NCI-H774 (cell line): ENCODE measurements around the gene MPIG6B.

Experiments used
- DNase-seq: peaks from one replicate; lab custom pipeline; 2025; lab: John Stamatoyannopoulos, UW

MPIG6B gene, protein sequence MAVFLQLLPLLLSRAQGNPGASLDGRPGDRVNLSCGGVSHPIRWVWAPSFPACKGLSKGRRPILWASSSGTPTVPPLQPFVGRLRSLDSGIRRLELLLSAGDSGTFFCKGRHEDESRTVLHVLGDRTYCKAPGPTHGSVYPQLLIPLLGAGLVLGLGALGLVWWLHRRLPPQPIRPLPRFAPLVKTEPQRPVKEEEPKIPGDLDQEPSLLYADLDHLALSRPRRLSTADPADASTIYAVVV

DNA sequence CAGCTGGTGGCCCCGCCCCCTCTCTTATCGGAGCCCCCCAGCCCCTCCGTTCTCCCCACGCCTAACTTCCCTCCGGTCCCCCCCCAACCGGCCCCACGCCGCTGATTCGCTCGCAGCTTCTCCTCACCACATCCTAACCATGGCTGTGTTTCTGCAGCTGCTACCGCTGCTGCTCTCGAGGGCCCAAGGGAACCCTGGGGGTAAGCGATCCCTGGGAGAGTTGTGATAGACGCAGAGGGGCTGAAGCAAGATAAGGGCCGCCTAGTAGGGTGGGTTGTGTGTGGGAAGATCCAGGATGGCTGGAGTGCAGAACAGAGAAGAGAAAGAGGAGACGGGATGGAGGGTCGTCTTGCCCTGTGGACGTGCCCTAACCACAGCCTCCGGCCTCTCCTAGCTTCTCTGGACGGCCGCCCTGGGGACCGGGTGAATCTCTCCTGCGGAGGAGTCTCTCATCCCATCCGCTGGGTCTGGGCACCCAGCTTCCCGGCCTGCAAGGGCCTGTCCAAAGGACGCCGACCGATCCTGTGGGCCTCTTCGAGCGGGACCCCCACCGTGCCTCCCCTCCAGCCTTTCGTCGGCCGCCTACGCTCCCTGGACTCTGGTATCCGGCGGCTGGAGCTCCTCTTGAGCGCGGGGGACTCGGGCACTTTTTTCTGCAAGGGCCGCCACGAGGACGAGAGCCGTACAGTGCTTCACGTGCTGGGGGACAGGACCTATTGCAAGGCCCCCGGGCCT, at the start of gene MPIG6B:
Gene MPIG6B, plus strand, starts transcription at position 129 of the 735 bp plus-strand sequence. Its CDS starts 11 bp downstream, at position 140.
- no peak for DNase-seq

DNA sequence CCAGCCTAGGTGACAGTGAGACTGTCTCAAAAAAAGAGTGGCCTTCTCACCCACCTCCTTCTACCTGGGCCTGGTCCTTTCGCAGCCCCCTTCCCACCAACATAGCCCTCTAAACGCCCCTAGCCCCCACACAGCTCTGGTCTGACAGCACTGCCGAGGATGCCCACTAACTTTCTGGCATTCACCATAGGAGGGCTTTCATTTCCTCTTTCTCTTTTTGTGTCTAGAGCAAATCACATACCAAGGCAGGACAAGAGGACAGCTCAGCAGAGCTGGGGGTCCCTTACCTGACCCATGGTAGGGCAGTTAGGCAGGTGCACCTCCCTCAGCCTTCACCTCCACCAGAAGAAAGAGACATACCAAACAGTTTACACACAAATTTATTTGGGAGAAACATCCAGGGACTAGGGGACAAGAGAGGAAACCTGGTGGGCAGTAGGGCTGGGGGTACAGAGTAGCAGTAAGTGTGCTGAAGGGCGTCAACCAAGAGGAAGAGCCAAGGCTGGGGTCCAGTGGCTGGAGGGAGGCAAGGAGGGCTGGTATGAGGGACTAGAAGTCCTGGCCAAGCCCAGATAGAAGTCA, 46.8 kb upstream of the MPIG6B start:
- no peak for DNase-seq

DNA sequence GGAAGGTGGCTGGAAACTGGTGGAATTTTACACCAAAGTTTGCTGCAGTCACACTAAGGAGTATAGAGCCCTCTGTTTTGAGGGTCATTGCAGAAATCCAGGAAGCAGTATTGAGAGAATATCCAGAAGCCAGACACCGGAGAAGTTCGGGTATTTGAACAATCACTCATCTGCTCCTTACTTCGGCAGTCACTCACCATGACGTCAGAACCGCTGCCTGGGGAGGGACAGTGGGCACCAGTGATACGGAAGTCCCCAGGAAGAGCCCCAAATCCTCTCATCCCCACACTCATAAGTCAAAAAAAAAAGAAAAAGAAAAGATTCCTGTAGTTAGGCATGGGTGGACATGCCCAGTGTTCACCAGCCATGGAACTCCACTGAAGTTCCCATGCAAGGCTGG, 46.3 kb upstream of the MPIG6B start:
- no peak for DNase-seq

DNA sequence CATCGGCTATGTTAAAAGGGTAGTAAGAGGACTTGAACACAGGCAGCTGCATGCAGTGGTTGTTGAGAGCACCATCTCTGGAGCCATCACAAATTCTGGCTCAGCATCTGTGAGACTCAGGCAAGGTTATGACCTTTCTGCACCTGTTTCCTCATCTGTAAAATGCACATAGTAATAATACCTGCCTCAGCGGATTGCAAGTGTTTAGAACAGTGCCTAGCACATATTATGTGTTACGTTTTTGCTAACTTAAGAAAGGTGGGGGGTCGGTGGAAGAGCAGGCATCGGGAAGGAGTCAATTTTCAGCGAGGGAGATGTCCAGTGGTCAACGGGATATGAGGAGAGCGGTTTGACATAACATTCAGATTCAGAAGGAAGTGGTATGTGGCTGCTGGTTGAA, 45.2 kb upstream of the MPIG6B start:
- DNase-seq = no peak

DNA sequence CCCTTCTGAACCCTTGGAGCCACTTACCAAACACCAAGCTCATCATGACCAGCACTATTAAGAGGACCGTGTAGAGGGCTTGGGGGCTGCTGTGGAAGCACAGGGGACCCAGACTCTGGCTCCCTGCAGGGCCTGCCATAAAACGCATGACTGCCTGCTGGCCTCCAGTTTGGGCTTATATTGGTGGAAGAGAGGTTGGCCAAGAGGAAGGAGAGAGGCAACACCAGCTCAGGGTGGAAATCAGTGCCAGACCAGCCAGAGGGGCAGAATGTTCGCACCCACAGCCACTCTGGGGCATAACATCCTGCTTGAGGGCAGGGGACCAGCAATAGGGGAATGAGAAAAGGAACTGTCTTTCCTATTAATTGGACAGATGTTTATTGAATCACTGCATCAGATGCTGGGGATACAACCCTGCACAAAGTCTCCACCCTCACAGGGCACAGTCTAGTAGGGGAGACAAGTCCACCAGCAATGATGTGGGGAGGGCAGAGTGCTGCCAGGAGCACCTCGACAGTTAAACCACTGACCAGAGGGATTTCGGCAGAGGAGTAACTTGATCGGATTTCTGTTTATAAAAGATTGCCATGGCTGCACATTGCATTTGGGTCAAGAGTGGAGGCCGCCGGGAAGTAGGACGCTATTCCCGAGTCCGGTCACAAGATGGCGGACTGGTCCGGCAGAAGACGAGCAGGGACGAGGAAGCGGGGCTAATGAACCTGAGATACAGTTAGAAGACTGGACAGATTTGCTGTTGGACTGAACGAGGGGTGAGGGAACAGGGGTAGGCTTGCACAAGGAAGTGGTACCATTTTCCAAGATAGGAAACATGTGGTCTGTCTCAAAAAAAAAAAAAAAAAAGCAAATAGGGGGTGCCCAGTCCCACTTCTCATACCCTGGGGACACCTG, 42.7 kb upstream of the MPIG6B start, which contains the start of gene LY6G5C:
Gene LY6G5C, minus strand, starts transcription at position 842 of the 909 bp plus-strand sequence. Its CDS starts 694 bp downstream, at position 148.
- peak; percentile 60 for DNase-seq

DNA sequence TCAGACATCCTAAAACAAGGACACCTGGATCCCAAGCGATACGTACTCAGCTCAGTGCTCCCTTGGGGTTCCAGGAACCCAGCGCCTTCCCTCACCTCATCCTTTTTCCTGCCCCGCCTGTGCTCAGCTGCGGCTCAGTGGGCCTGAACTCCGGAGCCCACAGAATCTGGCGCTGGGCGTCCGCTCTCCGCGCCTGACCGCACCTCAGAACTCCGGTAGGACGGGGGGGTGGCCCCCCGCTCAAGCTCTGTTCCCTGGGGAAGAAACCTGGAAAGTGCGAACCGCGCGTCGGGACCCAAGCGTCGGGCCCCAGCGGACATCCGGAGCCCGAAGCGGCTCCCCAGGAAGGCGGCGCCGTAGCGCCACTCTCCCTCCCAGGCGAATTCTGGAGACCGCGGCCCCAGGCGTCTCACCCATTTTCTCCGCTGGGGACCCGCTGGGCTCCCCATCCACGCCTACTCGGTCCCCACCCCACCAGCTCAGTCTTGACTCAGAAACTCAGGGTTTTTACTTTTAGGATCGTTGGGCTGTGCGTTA, 42.0 kb upstream of the MPIG6B start:
- DNase-seq = peak; percentile 36

DNA sequence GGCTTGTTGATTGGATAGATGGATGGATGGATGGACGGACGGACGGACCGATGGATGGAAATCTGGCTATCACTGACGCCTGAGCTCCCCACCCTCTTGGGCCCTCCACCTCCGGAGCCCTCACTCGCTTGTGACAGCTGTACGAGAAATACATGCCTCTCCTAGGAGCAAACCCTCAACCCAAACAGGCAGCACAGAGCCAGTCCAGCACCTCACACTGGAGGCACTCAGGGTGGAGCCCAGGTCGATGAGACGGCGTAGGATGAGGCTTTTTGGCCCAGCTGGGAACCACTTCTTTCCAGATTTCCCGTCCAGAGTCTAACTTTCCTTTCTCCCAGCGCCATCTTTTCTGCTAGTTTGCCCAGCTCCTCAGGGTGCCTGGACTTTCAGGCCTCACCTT, 39.6 kb upstream of the MPIG6B start:
- DNase-seq = no peak

DNA sequence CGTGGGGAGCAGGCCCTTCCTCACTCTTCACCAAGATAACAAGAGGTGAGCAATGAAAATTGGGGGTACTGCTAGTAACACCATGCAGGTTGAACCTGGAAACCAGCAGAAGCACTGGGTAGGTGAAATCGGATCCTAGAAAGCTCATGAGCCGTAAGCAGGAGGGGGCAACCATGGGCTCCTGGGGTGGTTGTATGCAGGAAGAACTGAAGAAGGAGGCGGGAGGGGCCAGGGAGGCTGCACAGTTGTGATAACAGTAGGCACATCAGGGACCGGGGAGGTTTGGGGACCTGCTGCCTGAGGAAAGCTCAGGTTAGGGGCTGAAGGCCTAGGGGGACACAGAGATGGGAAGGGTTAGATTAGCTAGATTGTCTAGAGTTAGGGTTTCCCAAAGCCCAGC, 36.7 kb upstream of the MPIG6B start:
- no peak for DNase-seq

DNA sequence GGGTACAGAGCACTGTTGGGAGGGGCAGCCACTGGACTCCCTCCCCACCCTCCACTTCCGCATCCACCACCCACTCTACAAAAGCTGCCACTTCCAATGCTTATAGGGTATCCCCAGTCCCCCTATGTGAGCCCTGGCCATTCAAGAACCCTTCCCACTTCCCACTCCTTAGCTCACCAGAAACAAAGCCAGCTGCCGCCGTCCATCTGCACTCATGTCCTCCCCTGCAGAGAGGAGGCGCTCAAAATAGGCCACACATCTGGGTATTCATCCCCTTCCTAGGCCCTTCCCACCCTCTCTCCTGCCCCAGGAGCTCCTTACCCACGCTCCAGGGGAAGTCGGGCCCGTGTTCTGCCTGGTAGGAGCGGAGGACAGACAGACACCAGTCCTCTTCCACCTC, 35.9 kb upstream of the MPIG6B start:
- no peak for DNase-seq

DNA sequence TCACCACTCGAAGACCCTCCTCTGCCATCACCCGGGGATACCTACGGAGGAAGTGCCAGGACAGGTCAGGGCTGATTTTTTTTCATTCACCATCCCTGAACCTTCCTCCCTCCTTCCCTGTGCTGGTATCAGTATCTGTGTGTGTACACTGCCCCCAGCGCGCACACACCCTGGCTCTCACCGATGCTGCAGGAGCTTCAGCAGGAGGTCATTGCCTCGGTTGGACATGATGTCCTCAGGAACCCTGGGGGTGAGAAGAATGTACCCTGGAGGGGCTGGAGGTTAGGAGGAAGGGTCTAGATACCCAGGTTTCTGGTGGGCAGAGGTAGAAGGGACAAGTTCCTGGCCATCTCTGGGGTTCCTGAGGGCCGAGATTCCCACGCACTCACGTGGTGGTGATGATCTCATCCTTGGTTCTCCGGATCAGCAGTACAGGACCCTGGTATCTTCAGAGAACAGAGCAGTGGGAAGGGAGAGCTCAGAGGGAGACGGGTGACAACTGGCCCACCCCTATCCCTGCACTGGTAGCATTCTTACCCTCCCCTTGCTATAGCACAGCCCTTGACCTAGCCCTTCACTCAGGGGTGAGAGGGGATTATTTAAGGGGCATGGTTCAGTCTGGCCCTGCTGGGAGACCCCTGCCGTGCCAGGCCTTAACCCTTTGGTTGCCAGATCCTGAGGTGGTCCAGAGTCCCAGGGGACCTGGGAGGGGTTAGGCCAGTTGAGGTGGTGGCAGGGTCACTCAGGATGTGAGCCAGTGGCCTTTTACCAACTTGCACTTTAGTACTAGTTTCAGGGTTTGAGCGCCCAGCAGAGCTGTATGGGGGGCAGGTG, 35.1 kb upstream of the MPIG6B start:
- no peak for DNase-seq

DNA sequence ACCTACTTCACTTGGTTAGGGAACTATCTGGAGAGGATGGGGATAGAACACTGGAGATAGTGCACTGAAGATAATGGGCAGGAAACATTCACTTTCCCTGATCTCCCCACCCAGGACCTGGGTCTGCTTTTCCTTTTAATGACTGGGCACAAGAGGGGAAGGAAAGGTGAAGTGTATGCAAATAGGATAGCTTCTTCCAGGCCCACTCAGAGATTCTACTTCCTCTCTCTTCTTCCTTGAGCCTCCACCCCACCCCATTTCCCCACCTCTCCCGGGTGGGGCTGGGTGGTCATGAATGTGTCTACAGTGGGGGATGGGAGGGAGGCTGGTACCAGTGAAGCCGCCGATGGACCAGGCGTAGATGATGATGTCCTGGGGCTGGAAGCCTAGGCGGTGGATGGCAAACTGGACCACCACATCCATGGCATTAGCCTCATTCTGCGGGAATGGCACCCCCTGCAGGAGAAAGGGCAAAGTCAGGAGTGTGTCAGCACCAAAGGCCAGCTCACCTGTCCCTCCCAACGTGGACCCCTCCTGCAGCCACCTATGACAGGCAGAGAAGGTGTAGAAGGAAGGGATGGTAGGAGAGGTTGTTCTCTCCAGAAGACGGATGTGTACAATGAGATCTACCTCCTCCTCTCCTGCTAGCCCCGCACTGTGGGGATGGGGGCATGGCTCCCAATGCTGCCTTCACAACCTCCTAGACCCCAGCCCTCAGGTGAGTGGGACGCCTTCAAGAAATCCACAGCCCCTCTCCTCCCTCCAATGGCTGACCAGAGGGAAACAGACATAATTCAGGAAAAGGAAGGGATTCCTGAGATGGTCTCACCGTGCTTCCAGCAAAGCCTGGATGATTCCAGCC, 33.7 kb upstream of the MPIG6B start:
- no peak for DNase-seq

DNA sequence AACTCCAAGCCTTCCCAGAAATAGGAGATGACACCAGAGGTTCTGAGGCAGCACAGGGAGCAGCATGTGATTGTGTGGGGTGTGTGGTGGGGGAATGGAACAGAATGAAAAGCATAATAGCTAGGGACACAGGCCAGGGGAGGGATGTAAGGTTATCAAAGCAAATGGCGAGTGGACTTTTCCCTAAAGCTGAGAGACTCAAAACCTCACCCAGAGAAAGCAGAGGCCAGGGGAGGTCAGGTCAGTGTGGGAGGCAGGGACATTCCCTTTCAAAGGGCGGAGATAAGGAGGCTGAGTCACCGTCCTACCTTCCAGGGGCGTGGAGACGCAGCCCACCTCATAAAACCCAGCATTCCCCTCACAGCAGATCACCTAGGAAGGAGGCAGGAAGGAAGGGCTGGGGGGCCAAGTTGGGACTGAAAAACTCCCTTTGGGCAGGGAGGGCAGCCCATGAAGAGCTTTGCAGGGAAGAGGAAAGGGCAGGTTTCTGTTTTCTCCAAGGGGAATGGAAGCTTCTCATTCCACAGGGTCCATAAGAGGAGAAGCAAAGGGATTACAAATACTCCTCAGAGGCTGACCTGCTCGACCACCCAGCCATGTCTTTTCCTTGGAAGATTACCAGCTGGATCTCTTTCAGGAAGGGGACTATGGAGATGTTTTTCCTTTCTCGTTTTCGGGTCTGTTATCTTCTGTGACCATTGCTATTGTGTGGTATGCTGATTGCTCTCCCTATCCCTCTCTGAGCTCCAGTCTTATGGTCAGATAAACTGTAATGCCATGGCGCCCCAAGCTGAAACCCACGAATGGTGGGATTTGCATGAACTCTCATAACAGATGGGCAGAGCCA, 32.7 kb upstream of the MPIG6B start:
- DNase-seq = no peak

DNA sequence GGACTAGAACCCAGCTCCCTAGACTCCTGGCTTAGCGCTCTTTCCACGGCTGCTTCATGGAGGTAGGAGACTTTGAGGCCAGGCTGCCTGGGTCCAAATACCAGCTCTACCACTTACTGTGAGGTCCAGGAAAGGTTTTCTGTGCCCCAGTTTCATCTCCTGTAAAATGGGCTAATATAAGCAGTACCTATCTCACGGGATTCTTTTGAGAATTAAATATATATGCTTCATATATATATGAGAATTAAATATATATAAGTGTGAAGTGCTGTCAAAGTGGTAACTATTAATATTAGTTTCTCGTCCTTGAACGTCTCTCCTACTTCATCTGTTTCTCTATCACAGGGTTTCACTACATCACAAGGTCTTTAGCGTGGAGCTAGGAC, 32.1 kb upstream of the MPIG6B start:
- no peak for DNase-seq

DNA sequence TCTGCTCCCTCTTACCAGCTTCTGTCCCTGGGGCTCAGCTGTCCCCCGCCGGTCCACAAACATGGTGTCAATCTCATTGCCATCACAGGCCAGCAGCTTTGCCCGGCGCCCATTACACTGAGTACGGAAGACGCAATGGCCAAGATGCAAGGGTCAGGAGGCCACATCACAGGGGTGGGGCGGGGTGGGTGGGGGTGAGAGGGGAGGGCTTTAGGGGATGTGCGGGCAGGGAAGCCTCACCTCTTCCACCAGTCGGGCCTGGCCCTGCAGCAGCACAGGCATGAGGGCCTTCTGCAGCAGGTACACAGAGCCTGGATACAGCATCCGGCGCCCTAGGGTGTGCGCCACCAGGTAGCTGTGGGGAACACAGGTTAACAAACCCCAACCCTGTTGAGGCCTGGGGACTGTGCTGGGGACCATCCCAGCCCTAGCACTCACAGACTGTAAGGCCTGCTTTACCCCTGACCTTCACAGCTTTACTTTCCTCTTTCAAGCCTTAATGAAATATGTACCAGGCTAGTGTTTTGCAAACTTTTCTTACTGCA, 31.5 kb upstream of the MPIG6B start:
- no peak for DNase-seq

DNA sequence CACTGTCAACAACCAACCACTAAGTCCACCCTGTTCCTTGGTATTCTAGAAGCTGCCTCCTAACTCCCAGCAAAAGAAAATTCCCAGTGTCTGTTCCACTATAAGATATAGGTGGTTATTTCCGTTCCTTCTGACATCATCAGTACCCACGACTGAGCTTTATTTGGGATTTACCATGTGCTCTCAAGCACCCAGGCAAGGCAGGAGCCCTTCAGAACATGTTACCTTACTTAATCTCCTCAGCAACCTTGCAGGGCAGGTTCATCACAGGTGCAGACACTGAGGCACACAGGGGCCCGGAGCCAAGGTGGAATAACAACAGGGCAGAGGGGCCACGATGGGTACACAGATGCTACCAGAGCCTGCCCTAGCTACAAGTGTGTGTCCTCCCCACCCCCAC, 30.8 kb upstream of the MPIG6B start:
- no peak for DNase-seq

DNA sequence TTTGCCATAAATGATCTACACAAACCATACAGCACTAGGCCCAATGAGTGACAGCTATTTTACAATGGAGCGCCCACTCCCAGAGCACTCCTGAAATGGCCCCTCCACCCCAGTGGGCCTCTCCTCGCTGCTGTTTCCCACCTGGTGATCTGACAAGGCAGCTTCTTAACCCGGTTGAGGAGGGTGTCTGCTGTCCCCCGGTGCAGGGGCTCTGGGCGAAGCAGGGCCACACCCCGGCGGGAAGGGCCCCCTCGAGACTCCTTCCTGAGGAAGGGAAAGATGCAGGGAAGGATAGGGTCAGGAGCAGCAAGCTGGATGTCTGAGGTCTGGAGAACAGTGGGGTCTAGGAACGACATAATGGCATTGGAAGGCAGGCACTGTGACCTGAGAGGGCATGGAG, 30.3 kb upstream of the MPIG6B start:
- DNase-seq = no peak

DNA sequence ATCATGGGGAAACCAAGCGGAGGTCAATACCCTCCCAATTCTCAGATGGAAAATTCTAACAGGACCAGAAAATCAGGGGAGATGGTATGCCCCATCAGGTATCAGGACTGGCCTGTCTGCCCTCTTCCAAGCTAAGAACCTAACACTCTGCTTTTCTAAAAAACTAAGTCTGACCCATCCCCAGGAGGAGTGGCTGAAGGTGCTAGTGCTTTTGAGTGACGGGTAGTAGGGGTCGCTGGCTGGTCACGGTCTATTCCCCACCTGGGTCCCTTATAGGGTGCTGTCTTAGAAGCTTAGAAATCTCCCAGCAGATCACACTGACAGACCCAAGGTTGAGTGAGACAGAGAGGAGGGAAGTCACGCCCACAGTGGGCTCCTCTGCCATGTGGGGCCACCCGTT, 29.6 kb upstream of the MPIG6B start:
- DNase-seq = no peak

DNA sequence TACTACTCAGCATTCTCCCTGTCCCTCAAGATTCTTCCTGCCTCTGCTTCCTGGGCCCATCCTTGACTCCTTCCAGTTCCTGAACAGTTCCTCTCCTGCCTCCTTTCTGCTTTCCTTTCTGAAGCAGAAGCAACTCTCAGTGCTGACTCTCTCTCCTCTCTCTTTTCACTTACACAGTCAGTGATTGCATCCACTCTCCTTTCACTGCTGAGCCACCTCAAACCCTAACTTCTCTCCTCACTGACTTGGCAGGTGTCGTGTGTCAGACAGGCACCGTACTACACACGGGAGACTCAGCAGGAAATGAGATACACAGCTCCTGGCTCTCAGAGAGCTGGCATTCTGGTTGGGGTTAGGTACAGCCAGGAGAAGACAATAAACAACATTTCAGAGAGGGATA, 25.6 kb upstream of the MPIG6B start:
- no peak for DNase-seq
